A673 (cell line): Measurements from ENCODE around the gene CCDC126.

Experiments
- EZH2 ChIP-seq: fragments of 200-600 bp; sonication (generic); IDR thresholded peaks from 2 replicates; pipeline ENCODE4 v1.6.1; 2017; ENCODE audit warnings: borderline replicate concordance, low read depth, mild to moderate bottlenecking, mixed read lengths, antibody characterized with exemption, low read length; ENCODE audit not compliant: poor library complexity, severe bottlenecking
- TF ChIP-seq, protein P1 (sequence below): fragments of 300-800, 200-600 bp; sonication (generic); conservative IDR thresholded peaks from 2 replicates; pipeline ENCODE4 v1.5.1; 2017; ENCODE audit warnings: low read depth, mild to moderate bottlenecking, antibody characterized with exemption, low read length, moderate library complexity, mixed read lengths

- TF ChIP-seq, protein P1, sequence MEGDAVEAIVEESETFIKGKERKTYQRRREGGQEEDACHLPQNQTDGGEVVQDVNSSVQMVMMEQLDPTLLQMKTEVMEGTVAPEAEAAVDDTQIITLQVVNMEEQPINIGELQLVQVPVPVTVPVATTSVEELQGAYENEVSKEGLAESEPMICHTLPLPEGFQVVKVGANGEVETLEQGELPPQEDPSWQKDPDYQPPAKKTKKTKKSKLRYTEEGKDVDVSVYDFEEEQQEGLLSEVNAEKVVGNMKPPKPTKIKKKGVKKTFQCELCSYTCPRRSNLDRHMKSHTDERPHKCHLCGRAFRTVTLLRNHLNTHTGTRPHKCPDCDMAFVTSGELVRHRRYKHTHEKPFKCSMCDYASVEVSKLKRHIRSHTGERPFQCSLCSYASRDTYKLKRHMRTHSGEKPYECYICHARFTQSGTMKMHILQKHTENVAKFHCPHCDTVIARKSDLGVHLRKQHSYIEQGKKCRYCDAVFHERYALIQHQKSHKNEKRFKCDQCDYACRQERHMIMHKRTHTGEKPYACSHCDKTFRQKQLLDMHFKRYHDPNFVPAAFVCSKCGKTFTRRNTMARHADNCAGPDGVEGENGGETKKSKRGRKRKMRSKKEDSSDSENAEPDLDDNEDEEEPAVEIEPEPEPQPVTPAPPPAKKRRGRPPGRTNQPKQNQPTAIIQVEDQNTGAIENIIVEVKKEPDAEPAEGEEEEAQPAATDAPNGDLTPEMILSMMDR: no peak
- TF ChIP-seq EZH2: no peak
Measured at GRCh38 chr7:23603632-23604295, 6.6 kb downstream of the CCDC126 start.
